Common myeloid progenitor, CD34-positive (primary cell): ENCODE measurements around the gene KATNAL2. TPM values are rescaled to one million over a fixed set of nuclear protein-coding genes. Genes with fewer than 3 reads are reported as not detected.
A peak's percentile ranks its signal among the peaks of the same experiment; 100 is the strongest.

ENCODE experiments used
- CTCF ChIA-PET: fragments of 350-600 bp; sonication (Branson Sonifier 250); formaldehyde crosslinking; loops from one replicate; lab custom pipeline; 2021; ENCODE audit warnings: antibody characterized with exemption; lab: Charles Lee
- POLR2A ChIA-PET: fragments of 350-600 bp; sonication (Branson Sonifier 250); formaldehyde crosslinking; loops from one replicate; lab custom pipeline; 2021; ENCODE audit warnings: antibody characterized with exemption; lab: Charles Lee
- DNase-seq, 3 donors: peaks; one replicate each; pipeline versions ENCODE4 v3.0.0 to v3.0.0-alpha.2; 2013
- H3K27ac ChIP-seq, 2 experiments: 1 replicate in 1 of 2; 2 replicates in 1 of 2; pipeline ENCODE4 v1.7.0; 2013; ENCODE audit warnings: inconsistent platforms in 2 of 2, low read length in 2 of 2, mild to moderate bottlenecking in 2 of 2, low read depth in 1 of 2, moderate library complexity in 1 of 2; ENCODE audit not compliant: severe bottlenecking in 2 of 2, insufficient read depth in 1 of 2, poor library complexity in 1 of 2
- H3K27me3 ChIP-seq, 5 experiments: replicated peaks in 2 of 5; 1 replicate in 3 of 5; 2 replicates in 2 of 5; pipeline versions ENCODE4 v1.6.1 to v1.7.0; 2013; ENCODE audit warnings: low read length in 4 of 5, mild to moderate bottlenecking in 2 of 5, moderate library complexity in 2 of 5, inconsistent platforms in 1 of 5; ENCODE audit not compliant: insufficient read depth in 5 of 5, control insufficient read depth in 4 of 5
- H3K36me3 ChIP-seq, 4 experiments: 1 replicate in 2 of 4; 2 replicates in 2 of 4; pipeline versions ENCODE4 v1.6.1 to v1.7.0; 2013; ENCODE audit warnings: low read length in 3 of 4, control low read depth in 1 of 4, mild to moderate bottlenecking in 1 of 4; ENCODE audit not compliant: control insufficient read depth in 4 of 4, insufficient read depth in 4 of 4
- H3K4me1 ChIP-seq, 4 experiments: 1 replicate in 3 of 4; 2 replicates in 1 of 4; pipeline versions ENCODE4 v1.6.1 to v1.7.1; 2013; ENCODE audit warnings: low read length in 3 of 4, mild to moderate bottlenecking in 3 of 4, control low read depth in 1 of 4, inconsistent platforms in 1 of 4, moderate library complexity in 1 of 4; ENCODE audit not compliant: control insufficient read depth in 4 of 4, insufficient read depth in 4 of 4; ENCODE audit errors: control extremely low read depth in 1 of 4
- H3K4me3 ChIP-seq, 7 experiments: 1 replicate in 4 of 7; 2 replicates in 3 of 7; pipeline versions ENCODE4 v1.5.1 to v1.7.0; 2013; ENCODE audit warnings: mild to moderate bottlenecking in 7 of 7, low read length in 6 of 7, moderate library complexity in 6 of 7, inconsistent platforms in 2 of 7, low read depth in 2 of 7, control low read depth in 1 of 7; ENCODE audit not compliant: insufficient read depth in 4 of 7, control insufficient read depth in 1 of 7; ENCODE audit errors: extremely low read depth in 1 of 7
- H3K9me3 ChIP-seq, 5 experiments: 1 replicate in 4 of 5; 2 replicates in 1 of 5; pipeline versions ENCODE4 v1.6.1 to v1.7.1; 2013; ENCODE audit warnings: low read length in 4 of 5, mild to moderate bottlenecking in 2 of 5, inconsistent platforms in 1 of 5, low read depth in 1 of 5, moderate library complexity in 1 of 5; ENCODE audit not compliant: control insufficient read depth in 4 of 5, insufficient read depth in 2 of 5; ENCODE audit errors: control extremely low read depth in 1 of 5
- WGBS: methylation state at CpG from one replicate; pipeline ENCODE4 v1.1.5; 2013; ENCODE audit not compliant: insufficient coverage; 5-methylcytosine and 5-hydroxymethylcytosine counted together
- polyA plus RNA-seq: library from polyadenylated mRNA; unstranded; fragments of 120-200 nt; gene quantifications from one replicate; pipeline ENCODE4 v1.2.1, GENCODE V29; 2013

The KATNAL2 gene
- polyA plus RNA-seq = 5.9 TPM

- POLR2A ChIA-PET = interaction anchor here (0.8 to 1.6 kb wide), 2 partner anchors 29 to 259 kb away, joined by 3 to 6 read pairs; no protein-coding TSS in a partner anchor
- H3K27ac ChIP-seq = peak within 1 kb of the TSS; percentile 46 to 80
- H3K36me3 ChIP-seq = peaks cover 0 to 2% (median 0%) of the 10 kb centered on the region in 4 experiments
- H3K4me1 ChIP-seq = peaks cover 13 to 25% (median 18%) of the 10 kb centered on the region in 4 experiments
- H3K9me3 ChIP-seq = no peaks in the 10 kb centered on the region
- peak; percentile 82 to 91 (median 86) for DNase-seq
- CTCF ChIA-PET = interaction anchor here (0.6 to 1.4 kb wide), 2 partner anchors 33 to 202 kb away, joined by 3 to 11 read pairs; no protein-coding TSS in a partner anchor
- H3K27me3 ChIP-seq = no peaks in the 10 kb centered on the region
- H3K4me3 ChIP-seq = peak within 1 kb of the TSS; percentile 76 to 95 (median 88)
- under 1% methylated on average over 97 of the region's 107 CpGs for WGBS
Observed at GRCh38 chr18:46917108-46917802, at the start of gene KATNAL2, which contains the start of gene PIAS2. KATNAL2 (plus strand) TSS chr18:46917602; CDS start chr18:46946873, 29,271 bp downstream. PIAS2 (minus strand) TSS chr18:46917507; CDS start chr18:46917345, 162 bp downstream.

- no peak for DNase-seq
- POLR2A ChIA-PET = no interaction called here
- Histone ChIP-seq H3K36me3 (peaks cover 6 to 27% (median 15%) of the 10 kb centered on the region in 4 experiments), H3K27me3 (no peaks in the 10 kb centered on the region), H3K9me3 (peaks cover 0 to 51% (median 24%) of the 10 kb centered on the region in 5 experiments), H3K4me3 (no peak overlapping the region), H3K27ac (peak overlapping the region in 1 of 2 experiments; percentile 35), H3K4me1 (no peaks in the 10 kb centered on the region)
- CTCF ChIA-PET = interaction anchor here (1.1 to 1.3 kb wide), 2 partner anchors 8 to 10 kb away, joined by 3 read pairs; no protein-coding TSS in a partner anchor
- 96% methylated on average over 7 of the region's 11 CpGs for WGBS
Observed at GRCh38 chr18:46868169-46868921, 49.1 kb upstream of the KATNAL2 start.

- CTCF ChIA-PET = no interaction called here
- peaks cover 5 to 51% (median 24%) of the 10 kb centered on the region in 4 experiments for H3K36me3 ChIP-seq
- H3K9me3 ChIP-seq = peaks cover 3 to 67% (median 47%) of the 10 kb centered on the region in 5 experiments
- peak in 1 of 3 donors; percentile 9 for DNase-seq
- H3K4me3 ChIP-seq = no peak overlapping the region
- H3K27me3 ChIP-seq = no peaks in the 10 kb centered on the region
- WGBS = 78% methylated on average over 10 of the region's 15 CpGs
- no peaks in the 10 kb centered on the region for H3K4me1 ChIP-seq
- no peak overlapping the region for H3K27ac ChIP-seq
- POLR2A ChIA-PET = no interaction called here
Observed at GRCh38 chr18:46877329-46877987, 39.9 kb upstream of the KATNAL2 start.

- H3K4me1 ChIP-seq = no peaks in the 10 kb centered on the region
Observed at GRCh38 chr18:46883180-46883579, 34.2 kb upstream of the KATNAL2 start.

GRCh38 chr18:46886893-46887292, 30.5 kb upstream of the KATNAL2 start:
- 100% methylated on average over 1 of the region's 2 CpGs for WGBS
- H3K4me1 ChIP-seq = peaks cover 0 to 3% (median 0%) of the 10 kb centered on the region in 4 experiments
- H3K9me3 ChIP-seq = peaks cover 6 to 36% (median 17%) of the 10 kb centered on the region in 5 experiments
- no peak overlapping the region for H3K27ac ChIP-seq
- peaks cover 8 to 31% (median 21%) of the 10 kb centered on the region in 4 experiments for H3K36me3 ChIP-seq
- no peak overlapping the region for H3K4me3 ChIP-seq
- no peak for DNase-seq
- ChIA-PET POLR2A (no interaction called here), CTCF (no interaction called here)
- H3K27me3 ChIP-seq = no peaks in the 10 kb centered on the region

More at GRCh38 chr18:46883180-46883579, 34.2 kb upstream of the KATNAL2 start:
- WGBS = 100% methylated on average over 1 of the region's 4 CpGs
- H3K27ac ChIP-seq = no peak overlapping the region
- ChIA-PET POLR2A (no interaction called here), CTCF (no interaction called here)
- peaks cover 0 to 30% (median 14%) of the 10 kb centered on the region in 5 experiments for H3K9me3 ChIP-seq
- H3K36me3 ChIP-seq = peaks cover 5 to 17% (median 10%) of the 10 kb centered on the region in 4 experiments
- no peak overlapping the region for H3K4me3 ChIP-seq
- H3K27me3 ChIP-seq = no peaks in the 10 kb centered on the region
- DNase-seq = no peak

- ChIA-PET CTCF (no interaction called here), POLR2A (interaction anchor here (0.7 kb wide), 1 partner anchor 11 kb away, joined by 3 read pairs; no protein-coding TSS in a partner anchor)
- WGBS = no CpG with 5 or more reads among the region's 1 CpG
- H3K4me1 ChIP-seq = peaks cover 0 to 4% (median 0%) of the 10 kb centered on the region in 4 experiments
- no peak overlapping the region for H3K27ac ChIP-seq
- no peak overlapping the region for H3K4me3 ChIP-seq
- peaks cover 6 to 36% (median 17%) of the 10 kb centered on the region in 5 experiments for H3K9me3 ChIP-seq
- no peaks in the 10 kb centered on the region for H3K27me3 ChIP-seq
- H3K36me3 ChIP-seq = peaks cover 8 to 28% (median 21%) of the 10 kb centered on the region in 4 experiments
- no peak for DNase-seq
Observed at GRCh38 chr18:46888965-46889364, 28.4 kb upstream of the KATNAL2 start.
